Calu3 (cell line): Measurements from ENCODE around the gene KCNG2. TPM values are rescaled to one million over a fixed set of nuclear protein-coding genes. Genes with fewer than 3 reads are reported as not detected.

Source experiments
- BruUV-seq: library from RNA; stranded (reverse); fragments of 400-500 nt; replicated peaks from 2 replicates; lab custom pipeline; 2021; lab: Mats Ljungman, UMichigan
- CTCF ChIA-PET: fragments of 300-600 bp; sonication (Branson Sonifier 250); formaldehyde crosslinking; loops from one replicate; lab custom pipeline; 2022; ENCODE audit warnings: antibody characterized with exemption; lab: Charles Lee
- DNase-seq: peaks from one replicate; pipeline ENCODE4 v3.0.0; 2022
- H3K27ac Mint-ChIP-seq: one replicate; pipeline ENCODE4 v1.8.0; 2022; ENCODE audit warnings: mixed read lengths; ENCODE audit not compliant: unreplicated experiment
- H3K27me3 Mint-ChIP-seq: one replicate; pipeline ENCODE4 v1.8.0; 2022; ENCODE audit warnings: mixed read lengths; ENCODE audit not compliant: unreplicated experiment
- H3K36me3 Mint-ChIP-seq: one replicate; pipeline ENCODE4 v1.8.0; 2022; ENCODE audit warnings: mild to moderate bottlenecking, moderate library complexity, mixed read lengths; ENCODE audit not compliant: insufficient read depth, unreplicated experiment
- H3K4me1 Mint-ChIP-seq: one replicate; pipeline ENCODE4 v1.8.0; 2022; ENCODE audit warnings: mild to moderate bottlenecking, low read depth, mixed read lengths; ENCODE audit not compliant: unreplicated experiment
- H3K4me3 Mint-ChIP-seq: one replicate; pipeline ENCODE4 v1.8.0; 2022; ENCODE audit warnings: mild to moderate bottlenecking, low read depth, moderate library complexity, mixed read lengths; ENCODE audit not compliant: unreplicated experiment
- H3K9me3 Mint-ChIP-seq: one replicate; pipeline ENCODE4 v1.8.0; 2022; ENCODE audit warnings: low read depth, mixed read lengths; ENCODE audit not compliant: unreplicated experiment
- intact Hi-C: fragments of 100-400 bp; cut with micrococcal nuclease; formaldehyde crosslinking; loops from one replicate; pipeline ENCODE4 v1.10.0; 2022; ENCODE audit not compliant: unreplicated experiment
- total RNA-seq: library from RNA; stranded (reverse); gene quantifications from 2 replicates; pipeline ENCODE4 v1.2.3, GENCODE V29; 2022
- TF ChIP-seq, protein P1 (sequence below): fragments of 200-600 bp; IDR thresholded peaks from one replicate; pipeline ENCODE4 v1.8.0; 2022; ENCODE audit warnings: antibody characterized with exemption; ENCODE audit not compliant: unreplicated experiment

The KCNG2 gene
- total RNA-seq, 1 experiment from 2014 or later, result not detected

DNA sequence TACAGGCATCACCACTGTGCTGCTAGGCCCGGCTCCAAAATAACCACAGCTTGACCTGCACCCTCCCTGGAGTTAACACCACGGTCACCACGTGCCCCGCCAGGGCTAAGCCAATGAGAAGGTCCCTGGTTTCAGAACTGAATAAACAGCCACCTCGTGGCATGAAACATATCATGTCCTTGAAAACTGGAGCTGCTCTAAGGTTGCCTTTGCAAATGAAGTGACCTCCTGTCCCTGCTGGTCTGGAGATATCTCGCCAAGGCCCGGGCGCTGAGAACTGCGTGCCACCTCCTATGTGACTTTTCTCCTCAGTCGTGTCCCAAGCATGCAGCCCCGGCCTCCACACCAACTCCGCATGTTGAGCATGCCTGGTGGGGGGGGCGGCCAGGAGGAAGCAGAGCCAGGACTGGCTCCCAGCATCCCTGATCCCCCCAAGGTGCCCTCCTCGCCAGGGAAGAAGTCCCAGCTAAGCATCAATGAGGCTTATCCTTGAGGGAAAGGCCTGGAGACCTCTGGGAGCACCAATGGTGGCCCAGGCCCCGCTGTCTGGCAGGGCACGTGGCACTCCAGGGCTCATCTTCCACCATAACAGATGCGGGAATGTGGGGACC is 16.3 kb upstream of the KCNG2 start:
- H3K27me3 Mint-ChIP-seq, result peaks cover 18% of the 10 kb centered on the region
- CTCF ChIA-PET, result no interaction called here
- H3K4me3 Mint-ChIP-seq, result no peak overlapping the region
- no peaks in the 10 kb centered on the region for H3K4me1 Mint-ChIP-seq
- H3K36me3 Mint-ChIP-seq, result no peaks in the 10 kb centered on the region
- BruUV-seq, result no TSS peak
- no peak for DNase-seq
- TF ChIP-seq, protein P1, sequence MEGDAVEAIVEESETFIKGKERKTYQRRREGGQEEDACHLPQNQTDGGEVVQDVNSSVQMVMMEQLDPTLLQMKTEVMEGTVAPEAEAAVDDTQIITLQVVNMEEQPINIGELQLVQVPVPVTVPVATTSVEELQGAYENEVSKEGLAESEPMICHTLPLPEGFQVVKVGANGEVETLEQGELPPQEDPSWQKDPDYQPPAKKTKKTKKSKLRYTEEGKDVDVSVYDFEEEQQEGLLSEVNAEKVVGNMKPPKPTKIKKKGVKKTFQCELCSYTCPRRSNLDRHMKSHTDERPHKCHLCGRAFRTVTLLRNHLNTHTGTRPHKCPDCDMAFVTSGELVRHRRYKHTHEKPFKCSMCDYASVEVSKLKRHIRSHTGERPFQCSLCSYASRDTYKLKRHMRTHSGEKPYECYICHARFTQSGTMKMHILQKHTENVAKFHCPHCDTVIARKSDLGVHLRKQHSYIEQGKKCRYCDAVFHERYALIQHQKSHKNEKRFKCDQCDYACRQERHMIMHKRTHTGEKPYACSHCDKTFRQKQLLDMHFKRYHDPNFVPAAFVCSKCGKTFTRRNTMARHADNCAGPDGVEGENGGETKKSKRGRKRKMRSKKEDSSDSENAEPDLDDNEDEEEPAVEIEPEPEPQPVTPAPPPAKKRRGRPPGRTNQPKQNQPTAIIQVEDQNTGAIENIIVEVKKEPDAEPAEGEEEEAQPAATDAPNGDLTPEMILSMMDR, result no peak
- intact Hi-C loops, result no loop called here
- H3K9me3 Mint-ChIP-seq, result no peaks in the 10 kb centered on the region
- H3K27ac Mint-ChIP-seq, result no peak overlapping the region

DNA sequence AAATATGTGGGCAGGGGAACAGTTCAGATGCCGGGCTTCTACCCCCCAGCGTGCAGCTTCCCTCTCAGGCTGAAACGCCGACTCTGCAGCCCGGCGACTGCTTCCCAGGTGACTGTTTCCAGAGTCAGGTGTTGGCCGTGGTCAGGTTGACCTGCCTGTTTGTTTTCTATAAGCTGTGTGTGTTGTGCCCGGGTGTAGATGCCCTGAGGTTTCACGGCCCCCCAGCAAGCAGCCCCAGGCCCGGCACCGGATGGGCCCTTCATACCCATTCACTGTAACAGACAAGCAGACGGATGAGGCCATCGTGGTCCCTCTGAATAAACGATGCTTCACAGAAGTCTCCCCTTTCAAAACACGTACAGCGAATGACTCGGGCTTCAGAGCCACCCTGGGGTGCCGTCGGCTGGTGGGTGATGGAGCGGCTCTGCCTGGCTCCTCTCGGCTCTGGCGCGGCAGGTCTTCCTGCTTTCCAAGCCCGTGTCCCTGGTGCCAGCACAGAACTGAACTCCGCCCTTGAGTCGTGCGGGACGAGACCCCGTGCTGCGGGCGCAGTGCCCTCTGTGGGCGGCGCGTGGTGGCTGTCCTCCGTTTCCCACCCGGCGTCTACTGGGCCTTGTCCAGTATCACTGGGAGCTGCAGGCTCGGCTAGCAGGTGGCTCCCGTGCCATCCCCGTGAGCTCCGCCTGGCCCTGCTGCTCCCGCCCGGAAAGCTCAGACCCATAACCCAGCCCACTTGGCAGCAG is 15.0 kb upstream of the KCNG2 start:
- no peaks in the 10 kb centered on the region for H3K9me3 Mint-ChIP-seq
- BruUV-seq, result no TSS peak

DNA sequence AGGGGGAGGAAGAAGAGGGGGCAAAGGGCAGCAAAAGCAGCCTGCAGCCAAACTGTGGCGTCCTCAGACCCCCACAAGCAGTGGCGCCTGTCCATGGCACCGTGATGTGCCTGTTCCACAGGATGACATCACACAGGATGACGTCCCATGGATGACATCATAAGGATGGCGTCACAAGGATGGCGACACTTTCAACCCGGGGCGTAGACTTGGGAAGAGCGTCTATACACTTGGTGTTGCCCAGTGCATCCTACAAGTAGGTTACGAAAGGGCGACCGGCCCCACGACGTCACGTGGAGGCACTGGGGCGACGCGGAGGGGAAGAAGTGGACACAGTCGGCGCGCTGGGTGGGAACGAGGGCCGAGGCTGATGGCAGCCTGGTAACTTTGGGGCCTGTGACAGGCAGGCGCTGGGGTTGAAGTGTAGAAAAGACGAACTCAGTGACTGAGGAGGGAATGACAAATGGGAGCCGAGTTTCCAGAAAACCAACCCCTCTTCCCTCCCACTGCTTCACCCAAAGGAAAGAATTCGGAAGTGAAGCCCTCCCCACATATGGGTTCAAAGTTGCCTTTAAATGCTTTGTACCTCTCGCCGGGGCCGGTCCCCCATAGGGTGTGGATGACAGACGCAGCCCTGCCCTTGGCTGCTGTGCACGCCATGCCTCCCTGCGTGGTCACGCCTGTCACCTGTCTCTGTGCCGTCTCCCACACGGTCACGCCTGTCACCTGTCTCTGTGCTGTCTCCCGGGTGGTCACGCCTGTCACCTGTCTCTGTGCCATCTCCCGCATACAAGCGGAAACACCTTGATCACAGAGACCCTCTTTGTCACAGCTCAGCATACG is 13.4 kb upstream of the KCNG2 start:
- no peak for DNase-seq
- H3K27ac Mint-ChIP-seq, result no peak overlapping the region
- no peak overlapping the region for H3K4me3 Mint-ChIP-seq
- TF ChIP-seq, protein P1, result no peak
- H3K27me3 Mint-ChIP-seq, result no peaks in the 10 kb centered on the region
- H3K36me3 Mint-ChIP-seq, result no peaks in the 10 kb centered on the region
- no peaks in the 10 kb centered on the region for H3K4me1 Mint-ChIP-seq
- H3K9me3 Mint-ChIP-seq, result no peaks in the 10 kb centered on the region
- intact Hi-C loops, result no loop called here
- CTCF ChIA-PET, result no interaction called here
- BruUV-seq, result no TSS peak

More for the DNA sequence above, 15.0 kb upstream of the KCNG2 start:
- peaks cover 8% of the 10 kb centered on the region for H3K27me3 Mint-ChIP-seq
- H3K27ac Mint-ChIP-seq, result no peak overlapping the region
- CTCF ChIA-PET, result no interaction called here
- no peak for DNase-seq
- intact Hi-C loops, result no loop called here
- H3K36me3 Mint-ChIP-seq, result no peaks in the 10 kb centered on the region
- TF ChIP-seq, protein P1, result no peak
- no peak overlapping the region for H3K4me3 Mint-ChIP-seq
- H3K4me1 Mint-ChIP-seq, result no peaks in the 10 kb centered on the region

DNA sequence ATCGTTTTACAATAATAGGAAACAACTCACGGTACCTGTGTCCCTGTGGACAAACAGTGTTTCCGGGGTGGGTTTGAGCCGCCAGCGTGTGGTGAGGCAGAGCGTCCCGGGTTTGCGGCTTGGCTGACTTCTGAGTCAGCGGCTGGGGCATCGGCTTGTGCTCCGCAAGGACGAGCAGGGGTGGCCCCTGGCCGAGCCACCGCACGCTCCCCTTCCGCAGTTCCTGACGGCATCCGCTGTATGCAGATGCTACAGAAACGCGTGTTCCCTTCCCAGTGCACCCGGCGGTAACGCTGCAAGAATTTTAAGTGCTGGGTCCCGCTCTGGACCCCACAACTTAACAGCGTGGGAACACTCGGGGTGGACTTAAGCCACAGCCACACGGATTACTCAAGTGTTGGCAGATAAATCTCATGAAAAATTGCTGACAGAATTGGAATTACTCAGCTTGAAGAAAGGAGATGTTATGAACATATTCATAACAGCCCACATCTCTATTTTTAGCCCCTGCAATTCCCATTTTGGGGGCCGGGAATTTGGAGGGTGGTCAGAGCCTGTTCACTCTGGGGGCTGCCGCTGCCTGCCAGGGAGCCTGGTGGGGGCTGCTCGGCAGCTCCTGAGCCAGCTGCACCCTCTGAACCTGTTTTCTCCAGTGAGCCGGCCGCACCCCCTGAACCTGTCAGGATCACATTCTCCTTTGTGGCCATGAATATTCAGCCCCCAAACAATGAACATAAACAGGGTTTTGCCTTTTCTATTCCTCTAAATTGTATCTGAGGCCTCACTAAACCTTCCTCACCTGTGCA is 12.6 kb upstream of the KCNG2 start:
- H3K27me3 Mint-ChIP-seq, result no peaks in the 10 kb centered on the region

More for the DNA sequence above, 12.6 kb upstream of the KCNG2 start:
- TF ChIP-seq, protein P1, result no peak
- Mint-ChIP-seq H3K36me3 (no peaks in the 10 kb centered on the region), H3K4me3 (no peak overlapping the region), H3K4me1 (no peaks in the 10 kb centered on the region), H3K27ac (no peak overlapping the region), H3K9me3 (no peaks in the 10 kb centered on the region)
- intact Hi-C loops, result no loop called here
- CTCF ChIA-PET, result no interaction called here
- BruUV-seq, result no TSS peak
- no peak for DNase-seq
